LNCAP (cell line): ENCODE results near the gene PRDM15.

Experiments
- CTCF ChIP-seq: fragments of 450-650 bp; IDR thresholded peaks from 2 replicates; pipeline ENCODE4 v1.5.1; 2017; ENCODE audit warnings: mild to moderate bottlenecking

PRDM15 gene

GRCh38 chr21:41874611-41875010 lies 4.5 kb downstream of the PRDM15 start:
- no peak for TF ChIP-seq CTCF

GRCh38 chr21:41873426-41873825 lies 5.7 kb downstream of the PRDM15 start:
- TF ChIP-seq CTCF = no peak

- TF ChIP-seq CTCF = no peak
These were observed 6.1 kb downstream of the PRDM15 start for GRCh38 chr21:41873005-41873404.

GRCh38 chr21:41871293-41872030 lies 7.7 kb downstream of the PRDM15 start:
- TF ChIP-seq CTCF = no peak

GRCh38 chr21:41869771-41870170 lies 9.4 kb downstream of the PRDM15 start:
- TF ChIP-seq CTCF = no peak

GRCh38 chr21:41868062-41868710 lies 11.0 kb downstream of the PRDM15 start:
- TF ChIP-seq CTCF = no peak

- no peak for TF ChIP-seq CTCF
These were observed 11.8 kb downstream of the PRDM15 start for GRCh38 chr21:41867313-41867712.
